ENCODE measurements around the gene RASA1.
"Not testable (repeated sequence)": the region's sequence is repeated elsewhere in the genome, so short reads cannot be mapped to it uniquely, and the experiment has no call there.

RASA1 gene

DNA sequence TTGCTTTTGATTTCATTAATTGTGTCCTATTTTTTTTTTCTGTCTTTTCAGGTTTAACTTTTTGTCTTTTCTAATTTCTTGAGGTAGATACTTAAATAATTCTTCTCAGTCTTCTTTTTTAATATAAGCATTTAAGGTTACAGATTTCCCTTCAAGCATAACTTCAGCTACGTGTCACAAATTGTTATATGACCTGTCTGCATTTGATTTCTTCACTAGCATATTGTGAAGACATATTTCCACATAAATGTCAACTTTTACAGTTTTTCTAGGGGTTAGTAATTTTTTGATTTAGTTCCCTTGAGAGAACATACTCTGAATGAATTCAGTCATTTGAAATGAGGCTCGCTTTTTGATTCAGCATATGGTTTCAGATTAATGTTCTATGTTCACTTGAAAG is 35.6 kb downstream of the RASA1 start:
- TF ChIP-seq CTCF (IDR thresholded peaks at IDR 0.05) = no peak
- no peak for DNase-seq (ENCODE audit: low spot score)
- H3K27ac ChIP-seq = no peak overlapping the region
- no peak overlapping the region for H3K4me3 ChIP-seq

DNA sequence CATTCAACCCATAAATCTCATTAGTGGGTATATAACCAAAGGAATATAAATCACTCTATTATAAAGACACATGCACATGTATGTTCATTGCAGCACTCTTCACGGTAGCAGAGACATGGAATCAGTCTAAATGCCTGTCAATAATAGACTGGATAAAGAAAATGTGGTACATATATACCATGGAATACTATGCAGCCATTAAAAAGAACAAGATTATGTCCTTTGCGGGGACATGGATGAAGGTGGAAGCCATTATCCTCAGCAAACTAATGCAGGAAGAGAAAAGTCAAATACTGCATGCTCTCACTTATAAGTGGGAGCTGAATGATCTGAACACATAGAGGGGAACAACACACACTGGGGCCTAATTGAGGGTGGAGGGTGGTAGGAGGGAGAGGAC is 38.4 kb downstream of the RASA1 start:
- not testable (repeated sequence) for H3K4me3 ChIP-seq; H3K27ac ChIP-seq; DNase-seq (ENCODE audit: low spot score)

DNA sequence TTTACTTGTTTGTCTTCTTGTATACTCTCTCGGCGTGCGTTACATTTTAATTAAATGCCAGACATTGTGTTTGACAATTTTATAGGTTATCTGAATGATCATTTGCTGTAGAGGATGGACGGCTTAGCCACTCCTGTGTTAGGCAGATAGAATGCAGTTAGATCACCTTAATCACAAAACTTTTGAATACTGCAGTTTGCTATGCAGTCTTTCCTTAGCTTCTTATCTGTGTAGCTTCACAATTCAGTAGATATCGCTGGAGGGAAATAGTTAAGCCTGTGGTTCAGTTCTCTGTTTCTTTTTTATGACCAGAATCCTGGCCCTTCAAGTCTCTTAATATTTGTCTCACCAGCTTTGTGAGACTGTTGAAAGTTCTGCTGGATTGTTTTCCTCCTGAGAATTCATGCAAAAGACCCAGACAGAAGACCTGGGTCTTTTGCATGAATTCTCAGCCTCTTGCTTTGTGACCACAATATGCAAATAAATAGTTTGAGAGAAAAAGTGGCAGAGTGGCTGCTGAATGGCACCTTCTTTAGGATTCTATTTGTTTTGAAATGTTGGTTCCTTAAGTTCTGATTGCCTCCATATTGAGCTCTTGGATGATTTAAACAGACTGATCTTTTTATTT is 40.2 kb downstream of the RASA1 start:
- Histone ChIP-seq H3K27ac (no peak overlapping the region), H3K4me3 (no peak overlapping the region)
- TF ChIP-seq CTCF (IDR thresholded peaks at IDR 0.05) = no peak
- no peak for DNase-seq (ENCODE audit: low spot score)

DNA sequence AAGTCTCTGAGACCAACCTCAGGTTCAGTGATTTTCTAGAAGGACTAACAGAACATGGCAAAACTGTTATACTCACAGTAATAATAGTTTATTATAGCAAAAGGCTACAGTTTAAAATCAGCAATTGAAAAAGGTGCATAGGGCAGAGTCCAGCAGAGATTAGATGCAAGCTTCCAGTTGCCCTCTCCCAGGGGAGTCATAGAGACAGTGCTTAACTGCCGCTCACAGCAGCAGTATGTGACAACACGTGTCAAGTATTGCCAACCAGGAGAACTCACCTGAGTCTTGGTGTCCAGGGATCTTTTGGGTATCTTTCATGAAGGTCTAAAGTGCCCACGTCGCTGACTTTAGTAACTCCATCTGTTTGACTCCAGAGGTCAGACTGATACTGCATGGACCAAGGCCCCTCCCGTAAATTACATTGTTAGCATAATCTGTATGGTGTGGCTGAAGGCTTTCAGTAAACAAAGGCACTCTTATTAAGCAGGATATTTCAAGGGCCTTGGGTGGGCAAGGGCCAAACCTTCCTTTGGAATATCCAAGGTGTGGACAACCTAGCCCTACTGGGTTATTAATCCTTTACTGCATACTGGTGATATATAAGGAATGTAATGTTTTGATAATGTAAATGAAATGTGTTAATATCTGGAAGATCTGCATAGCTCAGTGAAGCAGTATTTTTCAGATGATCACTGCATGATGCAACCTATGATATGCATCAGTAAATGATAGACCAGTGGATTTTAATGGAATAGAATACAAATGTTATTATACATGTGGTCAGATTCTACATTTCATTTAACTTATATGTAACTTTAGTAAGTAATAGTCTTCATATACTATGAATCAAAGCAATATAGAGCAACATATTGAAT is 44.0 kb downstream of the RASA1 start:
- no peak for TF ChIP-seq CTCF (IDR thresholded peaks at IDR 0.05)
- no peak overlapping the region for H3K27ac ChIP-seq
- H3K4me3 ChIP-seq = no peak overlapping the region
- no peak for DNase-seq (ENCODE audit: low spot score)

DNA sequence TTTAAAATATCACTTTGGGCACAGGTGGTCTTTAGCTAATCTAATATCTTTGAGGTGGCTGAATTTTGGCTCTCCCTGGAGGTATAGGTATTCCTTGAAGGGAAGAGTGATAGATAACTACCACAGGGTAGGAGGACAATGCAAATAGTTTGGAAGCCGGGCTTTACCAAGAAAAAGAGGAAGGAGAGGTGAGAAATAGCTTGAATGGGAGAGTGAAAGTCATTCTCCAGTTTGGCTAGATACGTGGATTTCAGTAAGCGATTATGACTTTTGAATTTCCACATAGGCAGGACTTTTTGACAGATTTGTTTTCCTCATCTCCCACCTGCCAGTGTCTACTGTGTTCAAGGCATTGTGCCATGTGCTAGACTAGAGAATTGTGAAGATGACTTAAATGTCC is 45.5 kb downstream of the RASA1 start:
- no peak for TF ChIP-seq CTCF (IDR thresholded peaks at IDR 0.05)
- Histone ChIP-seq H3K27ac (no peak overlapping the region), H3K4me3 (no peak overlapping the region)
- no peak for DNase-seq (ENCODE audit: low spot score)

GRCh38 chr5:87319469-87319868 is 51.8 kb downstream of the RASA1 start:
- TF ChIP-seq CTCF (IDR thresholded peaks at IDR 0.05) = no peak
- Histone ChIP-seq H3K27ac (no peak overlapping the region), H3K4me3 (no peak overlapping the region)
- DNase-seq (ENCODE audit: low spot score) = no peak

- no peak for TF ChIP-seq CTCF (IDR thresholded peaks at IDR 0.05)
- DNase-seq (ENCODE audit: low spot score) = no peak
- Histone ChIP-seq H3K4me3 (no peak overlapping the region), H3K27ac (no peak overlapping the region)
These were observed 53.9 kb downstream of the RASA1 start for GRCh38 chr5:87321605-87322004.

All from coronary artery (tissue), 2 donors.